Spleen (tissue), 11 donors: ENCODE results near the gene MARS1. TPM values are rescaled to one million over a fixed set of nuclear protein-coding genes. Genes with fewer than 3 reads are reported as not detected.

ENCODE experiments used
- DNase-seq: peaks from one replicate; pipeline ENCODE4 v3.0.0-alpha.2; 2020
- H3K27ac ChIP-seq, 8 donors: fragments of 200-600 bp; sonication (generic) in 7 of 8; 1 replicate in 4 of 8; 2 replicates in 4 of 8; pipeline versions ENCODE4 v1.5.0 to v1.8.0; 2016 to 2021; ENCODE audit warnings: inconsistent platforms in 4 of 8, mild to moderate bottlenecking in 4 of 8, moderate library complexity in 1 of 8
- H3K27me3 ChIP-seq, 7 donors: fragments of 200-600 bp; sonication (generic) in 6 of 7; replicated peaks in 1 of 7; 1 replicate in 4 of 7; 2 replicates in 3 of 7; pipeline versions ENCODE4 v1.5.0 to v1.8.0; 2016 to 2021; ENCODE audit warnings: inconsistent platforms in 3 of 7, mild to moderate bottlenecking in 1 of 7
- H3K36me3 ChIP-seq, 6 donors: fragments of 200-600 bp; sonication (generic) in 5 of 6; 1 replicate in 4 of 6; 2 replicates in 2 of 6; pipeline versions ENCODE4 v1.5.0 to v1.8.0; 2016 to 2021; ENCODE audit warnings: inconsistent platforms in 2 of 6
- H3K4me1 ChIP-seq, 6 donors: fragments of 200-600 bp; sonication (generic) in 5 of 6; 1 replicate in 3 of 6; 2 replicates in 3 of 6; pipeline versions ENCODE4 v1.5.0 to v1.8.0; 2016 to 2021; ENCODE audit warnings: inconsistent platforms in 3 of 6
- H3K4me3 ChIP-seq, 8 donors: fragments of 200-600 bp; sonication (generic) in 7 of 8; 1 replicate in 4 of 8; 2 replicates in 4 of 8; pipeline versions ENCODE4 v1.5.0 to v1.8.0; 2016 to 2021; ENCODE audit warnings: inconsistent platforms in 4 of 8, mild to moderate bottlenecking in 4 of 8, moderate library complexity in 2 of 8
- H3K9me3 ChIP-seq, 8 donors: fragments of 200-600 bp; sonication (generic) in 7 of 8; 1 replicate in 4 of 8; 2 replicates in 4 of 8; pipeline versions ENCODE4 v1.5.0 to v1.8.0; 2016 to 2021; ENCODE audit warnings: inconsistent platforms in 4 of 8
- POLR2A ChIP-seq, 3 donors: fragments of 450-650 bp; IDR thresholded peaks; one replicate each; pipeline ENCODE4 v1.5.1; 2017; ENCODE audit warnings: antibody characterized with exemption in 3 of 3, mild to moderate bottlenecking in 1 of 3
- POLR2AphosphoS5 ChIP-seq, 3 donors: sonication (generic); formaldehyde crosslinking; IDR thresholded peaks; one replicate each; pipeline ENCODE4 v1.5.1; 2017; ENCODE audit warnings: antibody characterized with exemption in 3 of 3
- WGBS, 5 donors: extraction: QIAGEN DNeasy Blood & Tissue Kit in 3 of 5; methylation state at CpG; one replicate each; pipeline versions ENCODE4 v1.1.5 to v1.1.7; 2013 to 2018; 5-methylcytosine and 5-hydroxymethylcytosine counted together
- intact Hi-C: fragments of 100-400 bp; cut with DNase I; formaldehyde crosslinking; loops from one replicate; pipeline ENCODE4 v1.15.0; 2023; ENCODE audit warnings: low total_unique reads
- polyA plus RNA-seq, 3 donors: library from polyadenylated mRNA; stranded (reverse); fragments of 200-250 nt; gene quantifications; one replicate each; pipeline ENCODE4 v1.2.1, GENCODE V29; 2013
- total RNA-seq, 7 donors: library from RNA; depleted of rRNA in 3 of 7; stranded (reverse); fragments of >200 nt in 3 of 7; fragmentation: NEBNext Ultra II Directional in 4 of 7; extraction: Animal tissue kit (Norgen Biotek cat#: 25700) in 4 of 7; gene quantifications; one replicate each; pipeline versions ENCODE4 v1.1.0 to v1.2.1, GENCODE V29; 2016 to 2021
- TF ChIP-seq, protein P1 (sequence below), 11 experiments: fragments of 200-600 bp in 7 of 11; fragments of 450-650 bp in 4 of 11; sonication (generic) in 4 of 11; IDR thresholded peaks in 8 of 11; conservative IDR thresholded peaks in 3 of 11; 1 replicate in 7 of 11; 2 replicates in 4 of 11; pipeline versions ENCODE4 v1.4.0 to v1.8.0; 2016 to 2021; ENCODE audit warnings: antibody characterized with exemption in 11 of 11, inconsistent platforms in 4 of 11, mild to moderate bottlenecking in 1 of 11
- donor health status: healthy with polysubstance abuse.
- donor health status: DM: no; HTN: no; CAD: no; lungs with moderate emphysema.
- donor health status: DM: no; HTN: no; CAD: no.
- donor health status: Bipolar disorder and iron deficiency.
- donor health status: healthy.
- donor health status: DM: no; HTN: no; CAD: no.
- donor health status: DM: yes; HTN: yes; CAD: no.

Gene MARS1
- total and polyA plus RNA-seq, 10 donors: 67.4 to 186 (median 101) TPM

DNA sequence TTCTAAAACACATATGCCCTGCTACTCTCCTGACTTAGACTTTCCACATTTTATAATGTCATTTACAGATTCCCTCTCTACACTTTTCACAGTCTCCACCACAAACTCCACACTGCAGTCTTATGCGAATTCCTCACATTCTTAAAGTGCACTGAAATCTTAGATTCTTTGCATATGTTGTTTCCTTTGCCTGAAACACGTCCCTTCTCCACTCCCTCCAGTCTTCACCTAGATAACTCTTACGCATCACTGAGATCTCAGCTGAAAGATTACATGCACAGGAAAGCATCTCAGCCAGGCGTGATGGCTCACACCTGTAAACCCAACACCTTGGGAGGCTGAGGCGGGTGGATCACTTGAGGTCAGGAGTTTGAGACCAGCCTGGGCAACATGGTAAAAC is 4.4 kb upstream of the MARS1 start:
- peaks cover 17 to 66% (median 39%) of the 10 kb centered on the region in 6 donors for H3K4me1 ChIP-seq
- H3K27ac ChIP-seq: peak overlapping the region in 2 of 8 donors; percentile 5 to 51
- H3K36me3 ChIP-seq: no peaks in the 10 kb centered on the region
- intact Hi-C loops: no loop called here
- TF ChIP-seq, protein P1, sequence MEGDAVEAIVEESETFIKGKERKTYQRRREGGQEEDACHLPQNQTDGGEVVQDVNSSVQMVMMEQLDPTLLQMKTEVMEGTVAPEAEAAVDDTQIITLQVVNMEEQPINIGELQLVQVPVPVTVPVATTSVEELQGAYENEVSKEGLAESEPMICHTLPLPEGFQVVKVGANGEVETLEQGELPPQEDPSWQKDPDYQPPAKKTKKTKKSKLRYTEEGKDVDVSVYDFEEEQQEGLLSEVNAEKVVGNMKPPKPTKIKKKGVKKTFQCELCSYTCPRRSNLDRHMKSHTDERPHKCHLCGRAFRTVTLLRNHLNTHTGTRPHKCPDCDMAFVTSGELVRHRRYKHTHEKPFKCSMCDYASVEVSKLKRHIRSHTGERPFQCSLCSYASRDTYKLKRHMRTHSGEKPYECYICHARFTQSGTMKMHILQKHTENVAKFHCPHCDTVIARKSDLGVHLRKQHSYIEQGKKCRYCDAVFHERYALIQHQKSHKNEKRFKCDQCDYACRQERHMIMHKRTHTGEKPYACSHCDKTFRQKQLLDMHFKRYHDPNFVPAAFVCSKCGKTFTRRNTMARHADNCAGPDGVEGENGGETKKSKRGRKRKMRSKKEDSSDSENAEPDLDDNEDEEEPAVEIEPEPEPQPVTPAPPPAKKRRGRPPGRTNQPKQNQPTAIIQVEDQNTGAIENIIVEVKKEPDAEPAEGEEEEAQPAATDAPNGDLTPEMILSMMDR (IDR thresholded peaks at IDR 0.05 in 8 of 11, conservative IDR thresholded peaks at IDR 0.05 in 3 of 11): no peak
- TF ChIP-seq POLR2A (IDR thresholded peaks at IDR 0.05) (no peak), POLR2AphosphoS5 (IDR thresholded peaks at IDR 0.05) (no peak)
- 59 to 76% (median 73%) methylated on average over 5 of the region's 5 CpGs for whole genome bisulfite sequencing, 5 donors
- H3K9me3 ChIP-seq: no peaks in the 10 kb centered on the region
- no peak overlapping the region for H3K4me3 ChIP-seq
- no peaks in the 10 kb centered on the region for H3K27me3 ChIP-seq
- peak; percentile 38 for DNase-seq

DNA sequence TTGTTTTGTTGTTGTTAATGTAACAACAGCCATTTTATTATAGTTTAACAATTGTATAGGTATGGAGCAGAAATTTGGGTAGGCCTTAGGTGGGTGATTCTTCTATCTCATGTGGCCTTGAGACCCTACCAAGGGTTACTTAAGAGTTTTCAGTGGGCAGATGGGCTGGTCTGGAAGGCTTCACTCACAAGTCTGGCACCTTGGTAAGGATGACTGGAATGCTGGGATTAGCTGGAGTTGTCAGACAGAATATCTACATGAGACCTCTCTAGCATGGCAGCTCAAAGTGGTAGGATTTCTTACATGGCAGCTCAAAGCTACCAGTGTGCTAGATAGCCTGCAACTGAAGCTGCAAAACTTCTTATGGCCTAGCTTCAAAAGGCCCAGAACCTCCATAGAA is 2.2 kb upstream of the MARS1 start:
- Histone ChIP-seq H3K36me3 (peaks cover 0 to 19% (median 14%) of the 10 kb centered on the region in 6 donors), H3K4me1 (peaks cover 16 to 64% (median 28%) of the 10 kb centered on the region in 6 donors), H3K27me3 (no peaks in the 10 kb centered on the region), H3K9me3 (no peaks in the 10 kb centered on the region), H3K4me3 (no peak overlapping the region), H3K27ac (no peak overlapping the region)
- intact Hi-C loops: no loop called here
- no peak for DNase-seq
- TF ChIP-seq POLR2A (IDR thresholded peaks at IDR 0.05) (no peak), POLR2AphosphoS5 (IDR thresholded peaks at IDR 0.05) (no peak)
- TF ChIP-seq, protein P1 (IDR thresholded peaks at IDR 0.05 in 8 of 11, conservative IDR thresholded peaks at IDR 0.05 in 3 of 11): no peak

DNA sequence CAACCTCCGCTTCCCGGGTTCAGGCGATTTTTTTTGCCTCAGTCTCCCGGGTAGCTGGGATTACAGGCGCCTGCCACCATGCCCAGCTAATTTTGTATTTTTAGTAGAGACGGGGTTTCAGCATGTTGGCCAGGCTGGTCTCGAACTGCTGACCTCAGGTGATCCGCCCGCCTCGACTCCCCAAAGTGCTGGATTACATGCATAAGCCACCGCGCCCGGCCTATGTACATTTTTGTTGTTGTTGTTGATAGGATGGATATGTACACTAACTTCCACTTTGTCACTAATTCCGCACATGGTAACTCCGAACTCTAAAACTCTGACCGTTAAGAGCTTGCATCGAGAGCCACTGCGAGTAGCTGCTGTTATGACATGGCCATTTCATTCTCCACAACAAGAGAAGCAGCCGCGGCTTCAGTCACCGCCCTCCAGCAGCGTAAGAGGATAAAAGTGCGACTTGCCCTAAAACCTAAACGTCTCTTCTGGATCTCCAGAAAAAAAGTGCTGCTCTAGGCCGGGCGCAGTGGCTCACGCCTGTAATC is 742 bp upstream of the MARS1 start:
- Histone ChIP-seq H3K4me3 (peak overlapping the region in 7 of 8 donors; percentile 61 to 92 (median 88)), H3K27ac (peak overlapping the region; percentile 20 to 92 (median 76)), H3K4me1 (peaks cover 15 to 50% (median 20%) of the 10 kb centered on the region in 6 donors), H3K36me3 (peaks cover 3 to 33% (median 28%) of the 10 kb centered on the region in 6 donors), H3K9me3 (no peaks in the 10 kb centered on the region), H3K27me3 (no peaks in the 10 kb centered on the region)
- TF ChIP-seq, protein P1 (IDR thresholded peaks at IDR 0.05 in 8 of 11, conservative IDR thresholded peaks at IDR 0.05 in 3 of 11): no peak
- TF ChIP-seq POLR2A (IDR thresholded peaks at IDR 0.05) (no peak), POLR2AphosphoS5 (IDR thresholded peaks at IDR 0.05) (no peak)
- DNase-seq: peak; percentile 82
- 89 to 95% (median 92%) methylated on average over 27 of the region's 27 CpGs for WGBS, 5 donors
- intact Hi-C loops: no loop called here

DNA sequence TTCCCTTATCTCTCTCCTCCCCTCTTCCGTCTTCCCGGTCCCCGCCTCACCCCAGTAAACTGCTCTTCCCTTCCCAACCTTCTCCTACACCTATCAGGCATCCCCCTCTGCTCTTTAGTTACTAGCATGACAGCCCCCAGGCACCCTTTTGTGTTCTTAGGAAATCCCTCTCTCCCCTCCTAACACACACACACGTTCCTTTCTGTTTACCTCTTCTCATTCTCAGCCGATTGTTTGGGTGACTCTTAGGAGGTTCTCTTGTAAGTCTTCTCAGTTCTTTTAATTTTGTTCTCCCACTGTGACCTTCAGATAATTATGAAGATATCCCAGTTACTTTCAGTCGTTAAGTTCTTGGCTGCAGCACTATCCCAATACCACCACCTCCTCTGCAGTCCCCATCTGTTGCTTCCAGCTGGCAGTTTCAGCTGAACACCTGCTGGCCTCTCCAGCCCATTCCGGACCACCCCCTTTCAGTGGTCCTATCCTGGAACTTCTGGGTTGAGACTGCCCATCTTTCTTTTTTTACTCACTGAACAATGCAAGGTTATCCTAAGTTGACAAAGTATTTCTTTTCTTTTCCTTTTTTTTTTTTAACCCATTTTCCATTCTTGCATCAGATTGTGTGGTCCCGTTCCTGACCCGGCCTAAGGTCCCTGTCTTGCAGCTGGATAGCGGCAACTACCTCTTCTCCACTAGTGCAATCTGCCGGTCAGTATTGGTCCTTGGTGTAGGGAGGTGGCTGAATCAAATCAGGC is 711 bp downstream of the MARS1 start:
- DNase-seq: peak; percentile 64
- TF ChIP-seq POLR2A (IDR thresholded peaks at IDR 0.05): no peak
- no peak for TF ChIP-seq POLR2AphosphoS5 (IDR thresholded peaks at IDR 0.05)
- TF ChIP-seq, protein P1 (IDR thresholded peaks at IDR 0.05 in 8 of 11, conservative IDR thresholded peaks at IDR 0.05 in 3 of 11): no peak
- H3K27ac ChIP-seq: peak overlapping the region; percentile 63 to 92 (median 76)

More for the DNA sequence above, 711 bp downstream of the MARS1 start:
- H3K4me3 ChIP-seq: peak overlapping the region; percentile 61 to 92 (median 89)
- intact Hi-C loops: no loop called here
- H3K36me3 ChIP-seq: peaks cover 3 to 42% (median 31%) of the 10 kb centered on the region in 6 donors
- H3K9me3 ChIP-seq: no peaks in the 10 kb centered on the region
- 32 to 36% (median 33%) methylated on average over 11 of the region's 11 CpGs for WGBS, 5 donors
- no peaks in the 10 kb centered on the region for H3K27me3 ChIP-seq
- H3K4me1 ChIP-seq: peaks cover 15 to 36% (median 20%) of the 10 kb centered on the region in 6 donors
